Measurements from ENCODE around the gene CDKN2A.
A peak's percentile ranks its signal among the peaks of the same experiment; 100 is the strongest.

Gene CDKN2A

DNA sequence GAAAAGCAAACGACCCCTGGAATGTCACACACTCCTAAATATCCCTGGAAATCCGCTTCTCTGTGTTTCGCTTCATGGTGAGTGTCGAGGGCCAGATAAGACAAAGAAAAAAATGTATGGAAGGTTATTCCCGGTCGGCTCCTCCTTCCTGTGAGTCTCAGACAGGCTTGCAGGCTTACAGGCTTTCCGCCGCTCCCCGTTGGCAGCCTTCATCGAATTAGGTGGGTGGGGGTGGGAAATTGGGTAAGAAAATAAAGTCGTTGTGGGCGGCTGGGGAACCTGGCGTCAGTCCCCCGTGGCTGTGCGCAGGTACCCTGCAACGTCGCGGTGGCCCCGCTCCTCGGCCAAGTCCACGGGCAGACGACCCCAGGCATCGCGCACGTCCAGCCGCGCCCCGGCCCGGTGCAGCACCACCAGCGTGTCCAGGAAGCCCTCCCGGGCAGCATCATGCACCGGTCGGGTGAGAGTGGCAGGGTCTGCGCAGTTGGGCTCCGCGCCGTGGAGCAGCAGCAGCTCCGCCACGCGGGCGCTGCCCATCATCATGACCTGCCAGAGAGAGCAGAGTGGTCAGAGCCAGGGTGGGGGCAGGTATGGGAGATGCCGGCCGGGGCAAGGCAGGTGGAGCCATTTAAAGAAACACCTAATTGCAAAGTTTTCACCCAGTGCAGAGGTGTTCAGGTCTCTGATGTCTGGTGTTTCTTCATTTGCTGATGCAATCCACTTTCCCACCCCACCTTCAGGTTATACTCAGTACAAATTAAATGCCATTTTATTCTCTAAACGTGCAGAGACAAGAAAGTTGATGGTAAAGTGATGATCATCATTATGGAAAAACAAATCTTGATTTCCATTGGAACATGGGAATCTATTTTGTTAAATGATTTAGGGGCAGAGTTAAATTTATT, 11.8 kb upstream of the CDKN2A start:
- no peak for DNase-seq

DNA sequence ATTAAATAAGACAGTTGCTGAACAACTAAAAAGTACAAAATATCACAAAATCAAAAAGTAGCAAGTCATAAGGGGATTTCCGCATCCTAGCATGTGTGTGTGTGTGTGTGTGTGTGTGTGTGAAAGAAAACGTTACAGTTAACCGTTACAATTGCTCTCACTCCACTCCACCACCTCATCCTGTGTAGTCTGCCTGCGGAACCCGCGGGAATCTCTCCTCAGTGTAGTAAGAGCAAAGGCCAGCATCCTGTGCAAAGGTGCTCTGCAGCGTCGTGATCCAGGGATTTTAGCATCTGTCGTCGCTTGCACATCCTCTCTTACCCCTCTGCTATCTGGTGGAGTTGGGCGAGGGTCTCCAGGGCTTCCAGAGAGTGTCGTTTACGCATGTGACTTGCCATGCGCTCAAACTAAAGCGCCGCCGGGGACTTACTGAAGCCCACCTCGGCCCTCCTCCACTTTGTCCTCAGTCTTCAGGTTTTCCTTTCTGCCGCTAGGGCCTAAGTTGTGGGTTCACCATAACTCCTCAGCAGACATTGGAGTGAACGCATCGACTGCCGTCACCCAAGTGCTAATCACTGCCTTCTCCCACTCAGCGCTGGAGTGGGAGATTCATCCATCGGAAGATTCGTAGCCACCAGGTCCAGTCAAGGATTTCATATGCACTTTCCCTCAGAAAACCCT, 11.0 kb upstream of the CDKN2A start:
- DNase-seq, result no peak

GRCh38 chr9:22002038-22002437, 7.8 kb upstream of the CDKN2A start:
- no peak for DNase-seq

DNA sequence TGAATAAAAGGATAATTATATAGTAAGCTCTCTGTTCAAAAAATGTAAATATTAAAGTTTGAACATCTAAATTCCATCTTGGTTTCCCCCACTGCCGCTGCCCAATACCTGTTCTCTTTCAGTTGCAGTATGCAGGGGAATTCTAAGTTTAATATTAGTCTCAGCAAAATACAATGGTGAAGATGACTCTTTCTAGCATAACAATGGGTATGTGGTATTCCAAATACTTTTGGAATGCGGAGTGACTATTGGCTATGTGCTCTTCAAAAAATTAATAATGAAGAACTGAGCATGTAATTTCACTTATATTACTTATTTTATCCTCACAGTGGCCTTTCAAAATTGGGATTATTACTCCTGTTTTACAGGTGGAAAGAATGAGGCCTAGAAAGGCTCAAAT, 3.8 kb upstream of the CDKN2A start:
- DNase-seq, result no peak

- DNase-seq, result no peak
Measured at GRCh38 chr9:21997480-21997879, 3.3 kb upstream of the CDKN2A start.

DNA sequence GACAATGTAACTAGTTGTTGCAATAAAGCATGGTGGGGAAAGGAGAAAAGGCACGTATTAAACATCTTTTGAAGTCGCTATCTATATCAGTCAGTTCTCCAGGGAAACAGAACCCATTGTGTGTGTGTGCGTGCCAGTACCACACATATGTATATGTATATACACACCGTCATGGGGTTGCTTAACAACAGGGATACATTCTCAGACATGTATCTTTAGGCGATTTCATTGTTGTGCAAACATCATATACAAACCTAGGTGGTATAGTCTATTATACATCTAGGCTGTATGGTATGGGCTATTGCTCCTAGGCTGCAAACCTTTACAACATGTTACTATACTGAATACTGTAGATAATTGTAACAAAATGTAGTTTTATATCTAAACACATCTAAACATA, 2.7 kb upstream of the CDKN2A start:
- no peak for DNase-seq

DNA sequence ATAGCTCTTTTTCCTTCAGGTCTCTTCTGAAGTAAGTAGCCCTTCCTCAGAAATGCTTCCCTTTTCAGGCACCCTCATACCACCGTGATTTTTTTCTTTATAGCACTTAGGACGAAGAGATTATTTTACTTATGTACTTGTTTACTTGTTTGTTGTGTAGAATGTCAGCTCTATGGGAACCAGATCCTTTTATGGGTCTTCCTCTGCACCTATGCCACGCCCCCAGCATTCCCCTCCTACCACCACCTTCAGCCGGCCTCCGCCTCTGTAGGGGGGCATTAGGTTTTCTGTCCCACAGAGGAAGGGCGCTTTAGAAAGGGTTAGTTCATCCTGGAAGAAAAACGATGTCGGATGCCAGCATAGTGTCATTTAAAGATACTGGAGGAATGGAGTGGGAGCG, 2.2 kb upstream of the CDKN2A start:
- DNase-seq, result peak; percentile 6

GRCh38 chr9:21995666-21996398, 1.6 kb upstream of the CDKN2A start:
- no peak for DNase-seq

DNA sequence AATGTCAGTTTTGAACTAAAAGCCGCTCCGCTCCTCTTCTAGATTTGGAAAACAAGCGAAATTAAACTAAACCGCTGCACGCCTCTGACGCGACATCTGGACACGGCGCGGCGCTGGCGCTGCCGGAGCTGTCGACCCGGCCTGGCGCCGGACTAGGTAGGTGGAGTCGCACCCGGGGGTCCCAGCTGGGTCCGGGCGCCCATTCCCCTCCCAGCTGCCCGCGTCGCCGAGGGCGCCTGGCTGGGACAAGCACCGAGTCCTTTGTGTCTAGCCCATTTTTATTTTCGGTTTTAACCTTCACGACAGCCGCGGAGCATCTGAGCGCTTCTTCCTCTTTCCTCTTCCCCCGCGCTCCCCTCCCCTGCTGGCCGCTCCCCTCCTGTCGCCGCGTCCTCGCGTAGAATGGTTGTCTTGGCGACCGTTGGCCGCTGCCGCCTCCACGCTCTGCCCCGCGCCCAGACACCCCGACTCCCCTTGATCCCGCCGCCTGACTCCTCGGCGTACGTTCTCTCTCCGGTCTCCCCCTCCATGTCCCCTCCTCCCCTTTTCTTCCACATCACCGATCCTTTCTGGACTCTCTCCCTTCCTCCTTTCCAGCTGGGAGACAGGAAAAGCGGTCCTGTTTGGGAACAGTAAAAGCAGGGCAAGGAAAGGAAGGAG, 944 bp upstream of the CDKN2A start:
- DNase-seq, result peak; percentile 37

DNA sequence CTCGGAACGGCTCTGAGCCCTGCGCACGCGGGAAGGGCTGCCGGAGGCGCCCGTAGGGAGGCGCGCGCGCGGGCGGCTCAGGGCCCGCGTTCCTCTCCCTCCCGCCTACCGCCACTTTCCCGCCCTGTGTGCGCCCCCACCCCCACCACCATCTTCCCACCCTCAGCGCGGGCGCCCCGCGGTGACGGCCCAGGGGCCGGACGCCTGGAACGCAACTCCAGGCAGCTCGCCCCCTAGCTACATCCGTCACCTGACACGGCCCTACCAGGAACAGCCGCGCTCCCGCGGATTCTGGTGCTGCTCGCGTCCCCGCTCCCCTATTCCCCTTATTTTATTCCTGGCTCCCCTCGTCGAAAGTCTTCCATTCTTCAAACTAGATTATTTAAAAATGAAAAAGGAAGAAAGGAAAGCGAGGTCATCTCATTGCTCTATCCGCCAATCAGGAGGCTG, 389 bp upstream of the CDKN2A start, which contains the start of gene CDKN2B-AS1:
CDKN2B-AS1 (plus strand) TSS at position 236 of the 450 bp plus-strand sequence.
- DNase-seq, result peak; percentile 81

- DNase-seq, result no peak
Measured at GRCh38 chr9:21993007-21993406, 1.2 kb downstream of the CDKN2A start.

GRCh38 chr9:21991072-21991959, 2.9 kb downstream of the CDKN2A start:
- DNase-seq, result no peak

GRCh38 chr9:21989440-21990189, 4.6 kb downstream of the CDKN2A start:
- DNase-seq, result no peak

- DNase-seq, result no peak
Measured at GRCh38 chr9:21988056-21988990, 5.9 kb downstream of the CDKN2A start.

DNA sequence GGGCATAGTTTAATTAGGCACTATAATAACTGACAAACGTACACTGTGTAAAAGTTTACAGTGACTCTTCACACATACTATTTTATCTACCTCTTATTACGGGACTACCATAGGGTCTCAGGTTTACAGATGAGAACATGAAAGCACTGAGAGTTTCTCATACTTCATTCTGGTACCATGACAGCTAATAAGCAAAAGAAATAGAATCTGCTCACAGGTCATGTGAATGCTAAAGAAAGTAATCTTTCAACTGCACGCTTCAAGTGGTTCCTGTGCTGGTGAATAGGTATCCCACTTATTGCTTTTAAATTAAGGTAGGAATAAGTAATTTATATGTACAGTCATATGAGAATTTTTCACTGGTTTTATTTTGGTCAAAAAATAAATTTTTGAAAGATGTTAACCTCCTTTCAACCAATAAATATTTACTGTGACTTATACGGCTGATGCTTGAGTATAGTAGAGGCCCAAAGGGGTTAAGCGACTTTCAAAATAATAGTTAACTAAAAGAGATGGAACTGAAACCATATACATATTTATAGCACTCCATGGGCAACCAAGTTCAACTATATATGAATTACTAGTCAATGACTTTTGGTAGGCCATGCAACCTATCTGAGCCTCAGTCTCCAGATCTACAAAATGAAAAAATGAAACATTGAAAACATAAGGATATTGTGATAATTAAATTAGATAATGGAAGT, 8.1 kb downstream of the CDKN2A start:
- DNase-seq, result no peak

- DNase-seq, result no peak
Measured at GRCh38 chr9:21984101-21984500, 10.1 kb downstream of the CDKN2A start.

DNA sequence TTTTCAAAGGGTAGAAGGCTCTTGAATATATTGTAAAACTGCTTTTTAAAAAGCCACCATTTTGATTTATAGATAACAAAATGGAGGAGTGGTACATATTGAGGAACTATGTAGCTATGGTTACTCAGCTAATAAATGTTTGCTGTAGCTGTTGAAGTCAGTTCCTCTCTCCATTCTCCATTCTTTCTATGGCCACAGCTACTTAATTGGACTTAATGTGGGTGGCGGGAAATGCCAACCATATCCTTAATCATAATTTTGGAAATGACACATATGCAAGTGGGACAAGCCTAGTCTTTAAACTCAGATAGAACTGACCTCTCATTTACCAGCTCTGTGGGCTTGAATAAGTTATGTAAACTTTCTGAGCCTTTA, 10.6 kb downstream of the CDKN2A start:
- no peak for DNase-seq

- DNase-seq, result no peak
Measured at GRCh38 chr9:21982861-21983560, 11.2 kb downstream of the CDKN2A start.

GRCh38 chr9:21982391-21982790, 11.8 kb downstream of the CDKN2A start:
- no peak for DNase-seq

Data from NCI-H510A (cell line).